Eye (tissue), 1 donor: Measurements from ENCODE around the gene MS4A7.

Source experiments
- DNase-seq: peaks from one replicate; pipeline ENCODE4 v3.0.0-alpha.2; 2015

Gene MS4A7

DNA sequence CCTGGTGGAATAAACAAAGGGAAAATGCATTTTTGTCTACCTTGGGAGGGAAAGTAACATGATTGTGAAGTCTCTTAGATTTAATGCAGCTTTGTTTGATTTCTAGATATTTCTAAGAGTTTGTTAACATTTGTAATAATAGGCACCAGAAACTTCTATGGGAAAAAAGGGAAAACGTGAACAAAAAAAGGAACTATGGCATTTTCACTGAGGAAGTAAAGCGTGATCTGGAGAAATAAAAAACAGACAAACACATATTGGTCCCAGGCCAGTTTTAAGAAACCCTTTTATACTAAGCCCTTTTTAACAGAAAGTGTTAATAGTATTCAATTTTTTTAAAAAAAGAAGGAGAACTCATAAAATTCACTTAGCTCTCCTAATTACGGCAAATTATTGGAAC lies 6.9 kb upstream of the MS4A7 start:
- DNase-seq = no peak

DNA sequence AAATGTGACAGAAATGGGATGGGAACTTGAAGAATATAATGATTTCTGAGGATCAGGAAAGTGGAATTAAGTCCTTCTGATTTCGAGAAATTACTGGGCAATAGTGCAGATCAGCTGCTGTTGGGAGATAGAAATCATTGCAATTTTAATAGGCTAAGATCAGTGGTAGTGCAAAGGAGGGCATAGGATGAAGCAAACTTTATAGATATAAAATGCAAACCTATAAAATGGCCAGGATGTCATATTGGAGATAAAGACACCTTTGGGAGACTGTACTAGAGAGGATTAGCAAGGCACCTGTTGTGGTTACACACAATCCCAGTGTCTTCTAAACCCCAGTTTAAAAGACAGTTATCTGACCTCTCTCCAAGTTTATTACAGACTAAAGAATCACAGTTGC lies 6.5 kb upstream of the MS4A7 start:
- no peak for DNase-seq

DNA sequence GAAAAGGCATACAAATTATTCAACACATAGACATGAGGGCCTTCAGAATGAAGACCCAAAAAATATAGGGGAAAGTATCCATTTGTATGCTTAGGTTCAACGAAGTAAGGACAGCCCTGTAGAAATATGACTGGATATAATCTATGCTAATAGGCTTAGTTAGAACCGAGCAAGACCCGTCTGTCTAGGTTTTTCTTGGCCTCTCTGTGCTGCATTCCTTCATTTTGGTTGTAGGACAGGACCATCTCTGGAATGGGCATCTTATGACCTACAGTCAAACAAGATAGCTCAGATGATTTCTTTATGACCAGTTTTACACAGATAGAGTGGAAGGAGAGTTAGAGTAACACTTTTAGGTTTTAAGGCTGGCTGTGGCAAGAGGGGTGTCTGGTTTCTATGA lies 5.6 kb upstream of the MS4A7 start:
- no peak for DNase-seq

DNA sequence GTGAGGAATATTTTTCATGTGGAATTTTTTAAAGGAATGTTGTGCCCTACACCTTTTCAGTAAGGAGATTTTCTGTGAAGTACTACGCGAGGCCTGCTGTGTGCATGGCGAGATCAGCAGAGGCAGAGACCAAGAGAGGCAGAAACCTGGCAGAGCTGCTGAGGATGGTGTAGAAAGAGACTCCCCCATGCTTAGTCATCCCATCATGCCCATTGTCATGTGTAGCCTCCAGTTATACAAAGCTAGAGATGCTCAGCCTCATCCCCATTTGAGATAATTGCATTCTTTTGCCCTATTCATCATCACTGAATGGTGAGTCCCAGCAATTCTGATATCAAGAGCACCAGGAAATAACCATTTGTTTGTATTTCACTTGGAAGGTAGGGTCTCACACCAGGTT lies 3.0 kb upstream of the MS4A7 start:
- no peak for DNase-seq

DNA sequence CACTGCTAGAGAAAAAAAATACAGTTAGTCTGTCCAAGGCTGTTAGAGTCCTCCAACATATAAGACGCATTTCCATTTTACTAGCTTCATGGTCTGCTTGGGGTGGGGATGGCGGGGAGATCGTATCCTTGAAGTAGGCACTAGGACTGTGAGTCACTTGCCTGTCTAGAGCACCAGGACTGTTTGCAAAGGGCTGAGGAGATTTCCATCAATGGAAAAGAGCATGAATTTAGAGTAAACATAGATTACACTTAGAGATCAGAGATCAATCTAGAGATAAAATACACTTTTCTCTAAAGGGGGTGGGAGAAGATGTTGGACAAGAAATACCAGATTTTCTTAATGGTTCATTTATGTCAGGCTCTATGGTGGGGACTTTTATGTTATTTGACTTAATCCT lies 1.7 kb upstream of the MS4A7 start:
- no peak for DNase-seq

- DNase-seq = no peak
These were observed 763 bp upstream of the MS4A7 start for GRCh38 chr11:60377401-60378136.

DNA sequence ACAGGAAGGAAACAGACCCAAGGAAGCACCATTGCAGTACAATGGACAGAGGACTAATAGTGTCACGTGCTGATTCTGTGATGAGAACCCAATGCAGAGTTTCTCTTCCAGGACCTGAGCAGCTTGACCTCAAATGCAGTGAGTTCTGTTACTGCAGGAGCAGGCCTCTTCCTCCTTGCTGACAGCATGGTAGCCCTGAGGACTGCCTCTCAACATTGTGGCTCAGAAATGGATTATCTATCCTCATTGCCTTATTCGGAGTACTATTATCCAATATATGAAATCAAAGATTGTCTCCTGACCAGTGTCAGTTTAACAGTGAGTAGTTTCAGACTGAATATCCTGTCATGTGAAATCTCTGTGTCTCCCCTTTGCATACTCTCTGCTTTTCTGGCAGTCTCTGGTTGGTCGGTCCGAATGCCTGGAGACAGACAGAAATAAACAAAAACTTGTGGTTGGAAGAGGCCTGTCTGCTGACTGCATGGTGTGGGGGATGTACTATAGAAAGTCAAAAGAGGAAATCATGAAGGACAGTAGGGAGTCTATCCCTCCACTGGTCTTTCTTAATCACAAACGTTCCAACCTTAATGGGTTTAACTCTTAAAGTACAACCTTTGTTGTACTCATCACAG lies 11.1 kb downstream of the MS4A7 start:
- DNase-seq = no peak

GRCh38 chr11:60390419-60390818 lies 12.1 kb downstream of the MS4A7 start:
- DNase-seq = no peak

DNA sequence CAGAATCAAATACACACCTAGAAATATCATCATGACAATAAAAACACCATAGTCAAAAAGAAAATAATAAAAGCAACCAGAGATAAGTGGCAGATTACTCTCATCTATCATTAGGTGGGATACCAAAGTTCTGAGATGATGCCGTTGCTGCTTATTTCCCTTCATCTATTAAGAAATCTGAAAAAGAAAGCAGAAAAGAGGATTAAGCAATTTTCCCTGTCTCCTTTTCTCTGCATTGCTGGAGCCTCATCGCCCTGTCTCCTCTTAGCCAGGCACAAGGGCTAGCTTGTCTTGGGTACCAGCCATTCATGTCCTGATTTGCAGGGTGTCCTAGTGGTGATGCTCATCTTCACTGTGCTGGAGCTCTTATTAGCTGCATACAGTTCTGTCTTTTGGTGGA lies 14.0 kb downstream of the MS4A7 start:
- no peak for DNase-seq

DNA sequence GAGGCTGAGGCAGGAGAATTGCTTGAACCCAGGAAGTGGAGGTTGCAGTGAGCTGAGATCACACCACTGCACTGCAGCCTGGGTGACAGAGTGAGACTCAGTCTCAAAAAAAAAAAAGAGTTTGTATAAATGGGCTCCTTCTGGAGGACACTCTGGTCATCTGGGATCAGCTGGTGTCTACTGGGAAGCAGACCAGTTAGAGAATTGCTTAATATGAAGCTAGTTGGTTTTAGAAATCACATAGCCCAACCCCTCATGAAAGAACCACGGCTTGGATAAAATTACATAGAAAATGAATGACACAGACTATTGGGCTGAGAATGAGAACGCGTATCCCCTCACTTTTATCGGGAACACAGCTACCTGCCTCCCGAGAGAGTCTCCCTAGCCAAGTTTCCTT lies 14.7 kb downstream of the MS4A7 start:
- DNase-seq = no peak

DNA sequence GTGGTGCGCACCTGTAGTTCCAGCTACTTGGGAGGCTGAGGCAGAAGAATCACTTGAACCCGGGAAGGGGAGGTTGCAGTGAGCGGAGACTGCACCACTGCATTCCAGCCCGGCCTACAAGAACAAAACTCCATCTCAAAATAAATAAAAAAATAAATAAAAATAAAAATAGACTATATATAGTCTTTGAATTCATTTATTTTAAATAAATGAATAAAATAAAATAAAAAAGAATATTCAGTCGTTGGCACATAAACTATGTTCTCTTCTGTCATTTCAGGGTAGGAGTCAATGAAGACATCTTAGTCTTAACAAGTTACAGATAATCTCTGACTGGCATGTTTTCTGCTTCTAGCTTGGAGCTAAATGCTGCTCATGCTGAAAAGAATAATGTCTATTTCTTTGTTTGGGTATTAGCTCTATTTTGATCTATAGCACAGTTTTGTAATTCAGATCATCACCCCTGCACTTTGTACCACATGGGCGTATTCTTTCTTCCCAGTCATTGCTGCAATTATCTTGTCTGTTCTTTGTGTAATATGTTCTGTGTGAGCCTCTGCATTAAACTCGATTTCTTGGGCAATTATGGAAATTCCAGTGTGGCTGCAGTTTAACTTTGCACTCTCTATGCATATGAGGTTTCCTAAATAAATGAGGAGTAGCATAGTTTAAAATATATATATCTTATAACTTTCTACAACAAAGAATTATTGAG lies 16.5 kb downstream of the MS4A7 start:
- no peak for DNase-seq

GRCh38 chr11:60396382-60396781 lies 18.1 kb downstream of the MS4A7 start, which contains the start of gene MS4A14:
Gene MS4A14, plus strand, starts transcription at chr11:60396459. Its CDS starts 120 bp downstream, at chr11:60396579.
- no peak for DNase-seq

GRCh38 chr11:60396799-60397198 lies 18.5 kb downstream of the MS4A7 start:
- DNase-seq = no peak

- no peak for DNase-seq
These were observed 41.7 kb downstream of the MS4A7 start for GRCh38 chr11:60420015-60420414.

GRCh38 chr11:60422609-60423008 lies 44.3 kb downstream of the MS4A7 start:
- DNase-seq = no peak

DNA sequence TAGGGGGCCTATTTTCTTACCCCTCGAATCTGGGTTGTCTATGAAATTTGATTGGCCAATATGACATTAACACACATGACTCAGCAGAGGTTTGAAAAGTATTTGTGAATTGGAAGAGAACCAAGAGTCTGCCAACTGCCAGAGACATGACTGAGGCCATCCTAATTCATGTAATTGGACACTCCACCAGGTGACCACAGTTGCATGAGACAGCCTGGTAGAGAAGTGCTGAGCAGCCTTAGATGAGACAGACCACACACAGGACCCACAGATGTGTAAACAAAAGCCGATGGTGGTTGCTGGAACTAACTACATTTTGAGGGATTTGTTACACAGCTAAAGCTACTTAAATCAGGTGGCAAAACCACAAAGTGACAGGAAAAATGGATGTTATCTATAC lies 50.2 kb downstream of the MS4A7 start:
- DNase-seq = no peak

DNA sequence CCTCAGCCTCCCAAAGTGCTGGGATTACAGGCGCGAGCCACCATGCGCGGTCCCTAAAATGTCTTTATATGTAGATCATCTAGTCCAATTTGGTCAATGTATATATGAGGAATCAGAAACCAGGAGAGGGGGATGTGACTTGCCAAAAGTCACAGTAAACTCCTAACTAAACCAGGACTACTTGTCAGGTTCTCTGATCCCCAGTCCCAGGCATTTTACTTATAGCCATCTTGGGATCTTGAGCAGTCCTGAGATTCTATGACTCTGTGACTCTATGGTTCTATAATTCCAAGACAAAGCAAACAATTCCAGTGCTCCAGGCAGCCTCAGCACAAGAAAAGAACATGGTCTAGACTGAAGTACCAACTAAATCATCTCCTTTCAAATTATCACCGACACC lies 50.9 kb downstream of the MS4A7 start, which contains the start of gene MS4A5:
MS4A5 (plus strand) TSS at position 301 of the 400 bp plus-strand sequence. CDS start 103 bp downstream, outside the sequence.
- no peak for DNase-seq

GRCh38 chr11:60431251-60431650 lies 52.9 kb downstream of the MS4A7 start:
- no peak for DNase-seq

DNA sequence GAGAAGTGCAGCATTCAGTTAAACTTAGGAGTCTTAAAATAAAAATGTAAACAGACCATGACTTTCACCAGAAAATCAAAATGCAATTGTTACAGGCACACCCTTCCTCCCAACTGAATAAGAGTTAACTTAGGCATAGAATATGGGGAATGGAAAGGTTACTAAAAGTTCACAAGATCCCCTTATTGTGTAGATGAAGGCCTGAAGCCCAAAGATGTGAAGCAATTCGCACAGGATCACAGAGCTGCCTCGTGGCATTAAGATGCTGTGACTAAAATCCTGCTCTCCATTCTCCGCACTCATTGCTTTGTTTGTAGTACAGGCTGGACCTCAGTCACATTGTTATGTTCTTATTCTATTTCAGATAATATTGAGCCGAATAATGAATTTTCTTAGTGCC lies 55.1 kb downstream of the MS4A7 start:
- no peak for DNase-seq
